ENCODE data around the gene CLDN6.

Gene CLDN6

GRCh38 chr16:2971985-2972784 lies 45.8 kb downstream of the CLDN6 start:
- DNase-seq (ENCODE audit: low read depth in 1 of 2, low spot score in 1 of 2), result no peak

GRCh38 chr16:2971134-2971984 lies 46.6 kb downstream of the CLDN6 start:
- no peak for DNase-seq (ENCODE audit: low read depth in 1 of 2, low spot score in 1 of 2)

- no peak for DNase-seq (ENCODE audit: low read depth in 1 of 2, low spot score in 1 of 2)
These were observed 47.4 kb downstream of the CLDN6 start for GRCh38 chr16:2970563-2970962.

GRCh38 chr16:2969545-2970521 lies 48.1 kb downstream of the CLDN6 start:
- DNase-seq (ENCODE audit: low read depth in 1 of 2, low spot score in 1 of 2), result peak; percentile 55 to 59

- DNase-seq (ENCODE audit: low read depth in 1 of 2, low spot score in 1 of 2), result peak; percentile 59 to 64
These were observed 49.0 kb downstream of the CLDN6 start, which contains the start of gene PAQR4 for GRCh38 chr16:2968738-2969544. Gene PAQR4 (plus strand): TSS chr16:2969348. CDS start chr16:2969675, 327 bp downstream.

GRCh38 chr16:2968368-2968737 lies 49.6 kb downstream of the CLDN6 start:
- DNase-seq (ENCODE audit: low read depth in 1 of 2, low spot score in 1 of 2), result no peak

- no peak for DNase-seq (ENCODE audit: low read depth in 1 of 2, low spot score in 1 of 2)
These were observed 50.2 kb downstream of the CLDN6 start for GRCh38 chr16:2967721-2968161.

GRCh38 chr16:2967211-2967631 lies 50.8 kb downstream of the CLDN6 start:
- DNase-seq (ENCODE audit: low read depth in 1 of 2, low spot score in 1 of 2), result no peak

- DNase-seq (ENCODE audit: low read depth in 1 of 2, low spot score in 1 of 2), result no peak
These were observed 51.2 kb downstream of the CLDN6 start for GRCh38 chr16:2966808-2967191.

GRCh38 chr16:2966043-2966807 lies 51.8 kb downstream of the CLDN6 start:
- no peak for DNase-seq (ENCODE audit: low read depth in 1 of 2, low spot score in 1 of 2)

Data from activated CD4-positive, alpha-beta T cell treated with anti-CD3 and anti-CD28 coated beads, Interleukin-2, amount 50 U/mL, for 24 hours (primary cell).